Activated CD8-positive, alpha-beta memory T cell treated with anti-CD3 and anti-CD28 coated beads for 4 hours (primary cell): Measurements from ENCODE around the gene C19orf38.
"Not testable (repeated sequence)": the region's sequence is repeated elsewhere in the genome, so short reads cannot be mapped to it uniquely, and the experiment has no call there.

Source experiments
- DNase-seq, 2 donors: peaks; one replicate each; pipeline ENCODE4 v3.0.0-alpha.2; 2020; ENCODE audit warnings: low read depth in 2 of 2

Gene C19orf38

GRCh38 chr19:10850631-10851030, 2.4 kb downstream of the C19orf38 start:
- DNase-seq: no peak

GRCh38 chr19:10852098-10852800, 4.0 kb downstream of the C19orf38 start:
- DNase-seq: no peak

DNA sequence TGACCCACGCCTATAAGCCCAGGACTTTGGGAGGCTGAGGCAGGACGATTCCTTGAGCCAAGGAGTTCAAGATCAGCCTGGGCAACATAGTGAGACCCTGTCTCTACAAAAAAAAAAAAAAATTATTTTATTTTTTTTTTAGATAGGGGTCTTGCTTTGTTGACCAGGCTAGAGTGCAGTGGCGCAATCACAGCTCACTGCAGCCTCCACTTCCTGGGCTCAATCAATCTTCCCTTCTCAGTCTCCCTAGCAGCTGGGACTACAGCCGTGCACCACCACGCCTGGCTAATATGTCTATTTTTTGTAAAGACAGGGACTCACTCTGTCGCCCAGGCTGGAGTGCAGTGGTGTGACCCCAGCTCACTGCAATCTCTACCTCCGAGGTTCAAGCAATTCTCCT, 4.7 kb downstream of the C19orf38 start:
- no peak for DNase-seq

GRCh38 chr19:10854350-10855089, 6.3 kb downstream of the C19orf38 start:
- no peak for DNase-seq

DNA sequence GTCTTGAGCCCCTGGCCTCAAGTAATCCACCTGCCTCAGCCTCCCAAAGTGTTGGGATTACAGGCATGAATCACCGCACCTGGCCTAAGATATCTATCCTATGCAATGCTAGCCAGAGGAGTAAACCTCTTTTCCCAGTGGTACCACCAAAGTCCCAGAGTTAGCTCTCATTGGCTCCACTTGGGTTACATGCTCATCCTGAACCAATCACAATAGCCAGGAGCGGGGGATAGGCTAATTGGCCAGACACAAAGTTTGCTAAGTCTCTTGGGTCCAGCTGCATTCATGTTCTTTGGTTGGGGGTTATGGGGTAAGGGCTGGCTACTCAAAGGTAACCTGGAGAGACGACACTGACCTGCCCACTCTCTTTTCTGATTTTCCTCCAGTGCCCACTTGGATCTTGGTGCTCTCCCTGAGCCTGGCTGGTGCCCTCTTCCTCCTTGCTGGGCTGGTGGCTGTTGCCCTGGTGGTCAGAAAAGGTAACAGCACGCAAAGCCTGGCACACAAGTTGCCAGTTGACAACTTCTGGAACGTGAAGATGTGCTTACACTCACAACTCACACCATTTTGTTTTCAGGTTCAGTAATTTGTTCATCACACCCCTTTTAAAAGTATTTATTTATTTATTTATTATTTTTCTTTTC, 7.8 kb downstream of the C19orf38 start:
- DNase-seq: no peak

GRCh38 chr19:10856899-10857298, 8.7 kb downstream of the C19orf38 start:
- not testable (repeated sequence) for DNase-seq

GRCh38 chr19:10858204-10858828, 10.1 kb downstream of the C19orf38 start:
- no peak for DNase-seq

- no peak for DNase-seq
Observed at GRCh38 chr19:10861103-10861651, 13.0 kb downstream of the C19orf38 start.

GRCh38 chr19:10862561-10863106, 14.4 kb downstream of the C19orf38 start:
- no peak for DNase-seq

DNA sequence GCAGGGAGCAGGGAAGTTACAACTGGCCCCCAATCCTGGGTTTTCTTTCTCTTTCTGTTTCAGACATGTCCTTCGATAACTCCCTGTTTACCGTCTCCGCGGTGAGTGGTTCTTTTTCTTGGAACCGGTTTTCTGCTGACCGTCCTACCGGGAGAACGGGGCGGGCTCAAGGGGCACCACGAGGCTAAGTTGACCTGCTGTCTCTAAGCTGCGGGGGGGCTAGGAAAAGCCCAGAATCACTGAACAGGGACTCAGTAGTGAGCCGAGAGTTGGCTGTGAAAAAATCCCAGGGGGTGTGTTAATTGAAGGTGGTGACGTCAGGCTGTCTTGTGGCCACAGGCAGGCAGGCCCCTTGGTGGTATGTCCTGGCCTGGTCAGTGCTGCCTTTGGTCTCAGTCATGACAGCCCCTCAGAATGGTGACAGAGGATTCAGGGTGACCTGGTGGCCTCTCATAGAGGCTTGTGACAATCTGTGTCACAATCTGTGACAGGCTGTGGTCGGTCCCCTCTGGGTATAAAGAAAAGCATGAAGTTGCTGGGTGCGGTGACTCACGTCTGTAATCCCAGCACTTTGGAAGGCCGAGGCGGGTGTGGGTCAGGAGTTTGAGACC, 15.0 kb downstream of the C19orf38 start:
- DNase-seq: no peak

GRCh38 chr19:10864538-10864899, 16.3 kb downstream of the C19orf38 start:
- peak; percentile 52 to 56 for DNase-seq

GRCh38 chr19:10866495-10866894, 18.3 kb downstream of the C19orf38 start:
- no peak for DNase-seq

GRCh38 chr19:10868872-10869547, 20.8 kb downstream of the C19orf38 start:
- no peak for DNase-seq

DNA sequence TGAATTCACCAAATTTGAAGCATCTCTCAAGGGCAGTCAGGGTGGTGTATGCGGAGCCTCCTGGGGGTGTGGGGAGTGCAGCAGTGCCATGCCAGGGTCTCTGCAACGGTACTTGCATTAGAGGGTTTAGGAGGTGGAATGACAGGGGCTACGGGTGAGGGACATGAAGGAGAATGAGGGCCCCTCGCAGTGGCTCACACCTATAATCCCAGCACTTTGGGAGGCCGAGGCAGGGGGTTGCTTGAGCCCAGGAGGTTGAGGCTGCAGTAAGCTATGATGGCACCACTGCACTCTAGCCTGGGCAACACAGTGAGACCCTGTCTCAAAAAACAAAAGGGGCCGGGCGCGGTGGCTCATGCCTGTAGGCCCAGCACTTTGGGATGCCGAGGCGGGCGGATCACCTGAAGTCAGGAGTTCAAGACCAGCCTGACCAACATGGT, 21.7 kb downstream of the C19orf38 start:
- not testable (repeated sequence) for DNase-seq

DNA sequence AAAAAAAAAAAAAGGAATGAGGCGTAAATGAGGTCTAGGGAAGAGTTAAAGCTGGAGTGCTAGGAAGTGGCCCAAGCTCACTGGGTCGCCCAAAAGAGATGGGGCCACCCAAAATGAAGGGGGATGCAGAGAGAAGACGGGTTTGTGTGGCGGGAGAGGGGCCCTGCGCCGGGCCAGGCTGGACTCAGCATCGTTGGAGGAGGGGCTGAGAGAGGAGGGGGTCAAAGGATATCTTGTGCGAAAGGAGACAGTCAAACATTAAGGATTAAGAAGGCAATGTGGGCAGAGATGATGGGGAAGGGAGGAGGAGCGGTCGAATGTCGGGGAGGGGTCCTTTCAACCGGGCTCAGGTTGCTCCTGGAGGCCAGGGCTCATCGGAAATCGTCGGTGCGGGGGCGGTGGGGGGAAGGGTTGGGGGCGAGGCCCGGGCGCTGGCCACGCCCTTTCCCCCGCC, 22.3 kb downstream of the C19orf38 start:
- no peak for DNase-seq

- peak; percentile 98 to 99 for DNase-seq
Observed at GRCh38 chr19:10870955-10871603, 22.9 kb downstream of the C19orf38 start, which contains the start of gene CARM1. Gene CARM1 (plus strand): TSS chr19:10871553. CDS start chr19:10871703, 150 bp downstream.

DNA sequence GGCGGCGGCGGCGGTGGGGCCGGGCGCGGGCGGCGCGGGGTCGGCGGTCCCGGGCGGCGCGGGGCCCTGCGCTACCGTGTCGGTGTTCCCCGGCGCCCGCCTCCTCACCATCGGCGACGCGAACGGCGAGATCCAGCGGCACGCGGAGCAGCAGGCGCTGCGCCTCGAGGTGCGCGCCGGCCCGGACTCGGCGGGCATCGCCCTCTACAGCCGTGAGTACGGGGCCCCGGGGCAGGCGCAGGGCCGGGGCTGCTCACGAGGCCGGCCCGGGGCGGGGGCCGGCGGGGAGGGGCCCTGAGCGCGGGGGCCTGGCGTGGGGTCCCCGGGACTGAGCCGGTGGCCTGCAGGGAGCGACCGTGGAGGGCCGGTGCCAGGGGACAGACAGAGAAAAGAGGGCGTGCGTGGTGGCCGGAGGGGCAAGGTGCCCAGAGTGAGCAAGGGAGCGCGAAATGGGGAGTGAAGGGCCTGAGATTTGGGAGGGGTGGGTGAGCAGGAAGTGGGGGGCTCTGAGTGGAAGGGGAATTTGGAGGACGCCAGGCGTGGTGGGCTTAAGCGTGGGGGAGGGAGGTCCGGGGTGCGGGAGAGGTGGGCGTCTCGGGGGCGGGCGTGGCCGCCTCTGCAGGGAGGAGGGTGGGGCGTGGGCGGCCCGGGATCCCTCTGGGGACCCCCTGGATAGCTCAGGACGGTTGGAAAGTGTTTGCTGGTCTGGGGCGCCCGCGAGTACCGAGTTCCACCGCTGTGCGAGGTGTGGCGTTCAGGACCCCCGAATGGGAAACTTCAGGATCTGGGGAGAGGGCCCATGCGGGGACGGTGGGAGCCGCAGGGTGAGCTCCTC, 23.7 kb downstream of the C19orf38 start:
- no peak for DNase-seq

DNA sequence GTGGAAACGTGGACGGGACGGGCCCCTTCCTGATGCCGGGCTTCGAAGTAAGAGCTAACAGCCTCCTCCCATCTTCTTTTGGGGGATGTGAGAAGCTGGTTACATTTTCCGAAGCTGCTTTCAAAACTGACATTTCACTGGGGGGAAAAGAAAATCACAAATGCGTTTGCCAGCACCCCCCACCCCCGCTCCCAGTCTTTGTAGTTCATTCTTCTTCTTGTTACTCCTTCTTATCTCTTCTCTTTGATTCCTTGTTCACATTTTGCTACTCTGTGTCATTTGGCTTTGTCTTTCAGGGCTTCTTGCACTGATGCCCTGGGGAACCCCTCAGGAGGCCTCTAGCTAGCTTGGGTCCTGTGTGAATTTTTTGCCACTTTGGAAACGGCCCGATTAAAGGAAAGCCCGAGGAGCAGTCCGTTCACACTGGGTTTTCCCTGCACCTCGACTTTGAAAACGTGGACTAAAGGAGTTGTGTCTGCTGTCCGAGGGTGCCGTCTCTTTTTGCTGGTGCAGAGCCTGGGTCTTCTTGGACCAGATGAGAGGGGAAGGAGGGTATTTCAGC, 24.4 kb downstream of the C19orf38 start:
- DNase-seq: no peak

GRCh38 chr19:10874024-10874423, 25.8 kb downstream of the C19orf38 start:
- no peak for DNase-seq
